Ishikawa (cell line): ENCODE results near the gene CCSER1.

Source experiments
- CEBPB ChIP-seq: IDR thresholded peaks from 2 replicates; pipeline ENCODE4 v1.6.1; 2012
- CREB1 ChIP-seq: IDR thresholded peaks from 2 replicates; pipeline ENCODE4 v1.6.1; 2012; ENCODE audit warnings: low read depth
- EGR1 ChIP-seq: IDR thresholded peaks from 2 replicates; pipeline ENCODE4 v1.6.1; 2012
- EP300 ChIP-seq: IDR thresholded peaks from 2 replicates; pipeline ENCODE4 v1.6.1; 2012; ENCODE audit warnings: borderline replicate concordance
- FOXM1 ChIP-seq: IDR thresholded peaks from 2 replicates; pipeline ENCODE4 v1.6.1; 2012; ENCODE audit warnings: low read depth, borderline replicate concordance
- MAX ChIP-seq: IDR thresholded peaks from 2 replicates; pipeline ENCODE4 v1.6.1; 2012
- NFIC ChIP-seq: IDR thresholded peaks from 2 replicates; pipeline ENCODE4 v1.6.1; 2012
- RAD21 ChIP-seq: IDR thresholded peaks from 2 replicates; pipeline ENCODE4 v1.6.1; 2012; ENCODE audit warnings: low read depth
- REST ChIP-seq: IDR thresholded peaks from 2 replicates; pipeline ENCODE4 v1.6.1; 2012; ENCODE audit warnings: low read depth, mild to moderate bottlenecking
- TAF1 ChIP-seq: IDR thresholded peaks from 2 replicates; pipeline ENCODE4 v1.6.1; 2012; ENCODE audit warnings: low read depth, mild to moderate bottlenecking
- TCF12 ChIP-seq: IDR thresholded peaks from 2 replicates; pipeline ENCODE4 v1.6.1; 2012; ENCODE audit warnings: low read depth
- TEAD4 ChIP-seq: IDR thresholded peaks from 2 replicates; pipeline ENCODE4 v1.6.1; 2012
- USF1 ChIP-seq: IDR thresholded peaks from 2 replicates; pipeline ENCODE4 v1.6.1; 2012
- YY1 ChIP-seq: IDR thresholded peaks from 2 replicates; pipeline ENCODE4 v1.6.1; 2012; ENCODE audit warnings: low read depth
- ZBTB7A ChIP-seq: IDR thresholded peaks from 2 replicates; pipeline ENCODE4 v1.6.1; 2012; ENCODE audit warnings: low read depth

The CCSER1 gene

GRCh38 chr4:90148574-90149148 is 21.5 kb downstream of the CCSER1 start:
- TF ChIP-seq REST (no peak), YY1 (no peak), EP300 (no peak), TCF12 (no peak), TEAD4 (no peak), MAX (no peak), CEBPB (no peak), TAF1 (no peak), RAD21 (no peak), CREB1 (no peak), EGR1 (no peak), FOXM1 (no peak), NFIC (no peak), USF1 (no peak)

- no peak for TF ChIP-seq EGR1
- TF ChIP-seq RAD21, result no peak
- TF ChIP-seq FOXM1, result no peak
- no peak for TF ChIP-seq CREB1
- no peak for TF ChIP-seq MAX
- TF ChIP-seq TCF12, result no peak
- no peak for TF ChIP-seq YY1
- TF ChIP-seq USF1, result no peak
- no peak for TF ChIP-seq REST
- TF ChIP-seq EP300, result no peak
- TF ChIP-seq TEAD4, result no peak
- no peak for TF ChIP-seq ZBTB7A
- no peak for TF ChIP-seq CEBPB
Measured at GRCh38 chr4:90152024-90152423, 24.8 kb downstream of the CCSER1 start.

- TF ChIP-seq NFIC (no peak), RAD21 (no peak), FOXM1 (no peak), CEBPB (no peak), TAF1 (no peak), MAX (no peak), TEAD4 (no peak)
Measured at GRCh38 chr4:90159193-90159592, 32.0 kb downstream of the CCSER1 start.

GRCh38 chr4:90160044-90160443 is 32.9 kb downstream of the CCSER1 start:
- TF ChIP-seq REST (no peak), EP300 (no peak), RAD21 (no peak), CEBPB (no peak)

- TF ChIP-seq REST (no peak), NFIC (no peak), TAF1 (no peak), FOXM1 (no peak), RAD21 (no peak), EP300 (no peak), EGR1 (no peak), MAX (no peak), YY1 (no peak), ZBTB7A (no peak), CREB1 (no peak), TCF12 (no peak)
Measured at GRCh38 chr4:90162566-90162965, 35.4 kb downstream of the CCSER1 start.
